PC-3 (cell line): ENCODE results near the gene RABEPK. TPM values are rescaled to one million over a fixed set of nuclear protein-coding genes. Genes with fewer than 3 reads are reported as not detected.

Experiments
- ATAC-seq: fragments of 200-7000 bp; cut with Tn5 transposase; 2 replicates; pipeline ENCODE4 v1.9.1; 2020; ENCODE audit warnings: mild to moderate bottlenecking, moderate library complexity
- BruUV-seq: library from RNA; stranded (reverse); fragments of 400-500 nt; replicated peaks from 2 replicates; lab custom pipeline; 2021; lab: Mats Ljungman, UMichigan
- CTCF ChIA-PET: fragments of 300-600 bp; sonication (Branson Sonifier 250); formaldehyde crosslinking; loops from one replicate; lab custom pipeline; 2022; ENCODE audit warnings: antibody characterized with exemption; lab: Charles Lee
- POLR2A ChIA-PET: fragments of 300-600 bp; sonication (Branson Sonifier 250); formaldehyde crosslinking; loops from one replicate; lab custom pipeline; 2022; ENCODE audit warnings: antibody characterized with exemption; ENCODE audit not compliant: unreplicated experiment; lab: Charles Lee
- DNase-seq: peaks from one replicate; pipeline ENCODE4 v3.0.0-alpha.2; 2015
- H2AFZ ChIP-seq: fragments of 300-600 bp; sonication (generic); 2 replicates; pipeline ENCODE4 v1.6.0; 2016; ENCODE audit warnings: antibody characterized with exemption, low read length
- H3F3A ChIP-seq: fragments of 300-600 bp; sonication (generic); one replicate; pipeline ENCODE4 v1.6.0; 2017; ENCODE audit warnings: antibody characterized with exemption, low read length, control low read depth, mild to moderate bottlenecking; ENCODE audit not compliant: unreplicated experiment
- H3K27ac ChIP-seq: fragments of 300-600 bp; sonication (generic); 2 replicates; pipeline ENCODE4 v1.5.1; 2016; ENCODE audit warnings: mild to moderate bottlenecking, low read length
- H3K27me3 ChIP-seq: fragments of 300-600 bp; sonication (generic); 2 replicates; pipeline ENCODE4 v1.6.1; 2016; ENCODE audit warnings: low read length, mixed read lengths
- H3K36me3 ChIP-seq: fragments of 300-600 bp; sonication (generic); 2 replicates; pipeline ENCODE4 v1.6.1; 2016; ENCODE audit warnings: low read depth, mixed run types, low read length, mixed read lengths
- H3K4me1 ChIP-seq: fragments of 300-600 bp; sonication (generic); 2 replicates; pipeline ENCODE4 v1.5.1; 2016; ENCODE audit warnings: low read length; ENCODE audit not compliant: insufficient read depth
- H3K4me2 ChIP-seq: fragments of 300-600 bp; sonication (generic); 2 replicates; pipeline ENCODE4 v1.6.0; 2016; ENCODE audit warnings: low read length
- H3K4me3 ChIP-seq: fragments of 300-600 bp; sonication (generic); 2 replicates; pipeline ENCODE4 v1.5.1; 2016; ENCODE audit warnings: mild to moderate bottlenecking, low read length, mixed read lengths
- H3K79me2 ChIP-seq: fragments of 300-600 bp; sonication (generic); 2 replicates; pipeline ENCODE4 v1.6.1; 2017; ENCODE audit warnings: low read length, mixed read lengths
- H3K9ac ChIP-seq: fragments of 300-600 bp; sonication (generic); 2 replicates; pipeline ENCODE4 v1.6.0; 2016; ENCODE audit warnings: mild to moderate bottlenecking, low read length
- H3K9me2 ChIP-seq: fragments of 300-600 bp; sonication (generic); replicated peaks from 2 replicates; pipeline ENCODE4 v1.6.1; 2016; ENCODE audit warnings: mixed run types, low read length, mixed read lengths
- H3K9me3 ChIP-seq: fragments of 300-600 bp; sonication (generic); 2 replicates; pipeline ENCODE4 v1.6.1; 2016; ENCODE audit warnings: low read length, mixed read lengths
- H4K20me1 ChIP-seq: fragments of 300-600 bp; sonication (generic); 2 replicates; pipeline ENCODE4 v1.6.1; 2016; ENCODE audit warnings: low read length, mixed read lengths
- CTCF ChIP-seq: fragments of 300-600 bp; sonication (generic); conservative IDR thresholded peaks from 2 replicates; pipeline ENCODE4 v1.5.1; 2017; ENCODE audit warnings: antibody characterized with exemption, low read depth, mild to moderate bottlenecking, low read length
- EZH2 ChIP-seq: fragments of 300-600 bp; sonication (generic); IDR thresholded peaks from one replicate; pipeline ENCODE4 v1.6.1; 2017; ENCODE audit warnings: antibody characterized with exemption, mild to moderate bottlenecking, low read length; ENCODE audit not compliant: unreplicated experiment
- EZH2phosphoT487 ChIP-seq: fragments of 300-600 bp; sonication (generic); IDR thresholded peaks from 2 replicates; pipeline ENCODE4 v1.6.1; 2018; ENCODE audit warnings: mild to moderate bottlenecking, antibody characterized with exemption, low read length, borderline replicate concordance
- intact Hi-C: fragments of 100-400 bp; cut with micrococcal nuclease; formaldehyde crosslinking; loops from 2 replicates; pipeline ENCODE4 v1.9.0; 2023
- total RNA-seq: library from RNA; depleted of rRNA; stranded (reverse); fragments of >200 nt; gene quantifications from 2 replicates; pipeline ENCODE4 v1.2.3, GENCODE V29; 2014

The RABEPK gene
- total RNA-seq, 1 experiment from 2014 or later = 27.8 TPM

- no TSS peak for BruUV-seq
- Histone ChIP-seq H3F3A (no peaks in the 10 kb centered on the region), H3K4me1 (peaks cover 13% of the 10 kb centered on the region), H2AFZ (no peak overlapping the region), H3K4me2 (no peak overlapping the region), H4K20me1 (peaks cover 10% of the 10 kb centered on the region; the same call in 1 of the 2 replicates), H3K79me2 (peaks cover 78% of the 10 kb centered on the region), H3K36me3 (0 out of 2 replicates have a peak, but pooled peaks cover 4% of the 10 kb centered on the region), H3K27me3 (no peaks in the 10 kb centered on the region), H3K27ac (no peak overlapping the region), H3K4me3 (no peak overlapping the region), H3K9me3 (no peaks in the 10 kb centered on the region), H3K9me2 (no peaks in the 10 kb centered on the region), H3K9ac (no peak overlapping the region)
- DNase-seq = no peak
- intact Hi-C loops = no loop called here
- no peak for ATAC-seq
- ChIA-PET CTCF (no interaction called here), POLR2A (interaction anchor here (0.6 kb wide), 1 partner anchor 103 kb away, joined by 6 read pairs; no protein-coding TSS in a partner anchor)
- TF ChIP-seq CTCF (no peak), EZH2phosphoT487 (no peak), EZH2 (no peak)
These were observed 68.7 kb downstream of the RABEPK start for GRCh38 chr9:125269014-125269397.

GRCh38 chr9:125271081-125271480, 70.7 kb downstream of the RABEPK start:
- Histone ChIP-seq H3K79me2 (peaks cover 79% of the 10 kb centered on the region), H3K4me2 (no peak overlapping the region), H3K27ac (no peak overlapping the region), H3K9me2 (no peaks in the 10 kb centered on the region), H4K20me1 (peaks cover 10% of the 10 kb centered on the region; the same call in 1 of the 2 replicates), H3K4me1 (peaks cover 13% of the 10 kb centered on the region), H3K9ac (no peak overlapping the region), H2AFZ (no peak overlapping the region), H3F3A (no peaks in the 10 kb centered on the region), H3K36me3 (0 out of 2 replicates have a peak, but pooled peaks cover 4% of the 10 kb centered on the region), H3K27me3 (no peaks in the 10 kb centered on the region), H3K9me3 (no peaks in the 10 kb centered on the region), H3K4me3 (no peak overlapping the region)
- CTCF ChIA-PET = no interaction called here
- DNase-seq (no peak), ATAC-seq (no peak)
- no TSS peak for BruUV-seq
- TF ChIP-seq CTCF = no peak
- POLR2A ChIA-PET = no interaction called here
- intact Hi-C loops = no loop called here

GRCh38 chr9:125272697-125273096, 72.4 kb downstream of the RABEPK start:
- Histone ChIP-seq H3K9me3 (no peaks in the 10 kb centered on the region), H3K79me2 (peaks cover 83% of the 10 kb centered on the region), H3K27me3 (no peaks in the 10 kb centered on the region), H3K36me3 (no peaks in the 10 kb centered on the region), H3K27ac (no peak overlapping the region), H3K4me2 (peak overlapping the region; percentile 76), H3K9me2 (no peaks in the 10 kb centered on the region), H3K4me3 (no peak overlapping the region; the same call in 1 of the 2 replicates), H3K4me1 (peaks cover 13% of the 10 kb centered on the region), H3K9ac (no peak overlapping the region), H3F3A (no peaks in the 10 kb centered on the region), H4K20me1 (peaks cover 10% of the 10 kb centered on the region; the same call in 1 of the 2 replicates), H2AFZ (no peak overlapping the region)
- intact Hi-C loops = no loop called here
- no TSS peak for BruUV-seq
- peak; percentile 15; the same call in 1 of the 2 replicates for ATAC-seq
- POLR2A ChIA-PET = interaction anchor here (0.5 kb wide), 1 partner anchor 20 kb away, joined by 6 read pairs; no protein-coding TSS in a partner anchor
- CTCF ChIA-PET = no interaction called here
- DNase-seq = peak; percentile 68
- TF ChIP-seq EZH2 = no peak
- TF ChIP-seq CTCF = no peak
- TF ChIP-seq EZH2phosphoT487 = no peak
